Activated CD4-positive, alpha-beta T cell treated with anti-CD3 and anti-CD28 coated beads, Interleukin-2, amount 50 U/mL, for 48 hours (primary cell): ENCODE data around the gene SEMA6A.
A peak's percentile ranks its signal among the peaks of the same experiment; 100 is the strongest.

Experiments used
- DNase-seq, 2 experiments: peaks; one replicate each; pipeline ENCODE4 v3.0.0-alpha.2; 2020

The SEMA6A gene

GRCh38 chr5:116576053-116576713, 1.6 kb upstream of the SEMA6A start:
- peak; percentile 48 to 49 for DNase-seq

- peak; percentile 4 to 7 for DNase-seq
These were observed 866 bp upstream of the SEMA6A start for GRCh38 chr5:116575326-116576052.

GRCh38 chr5:116573702-116574366, 789 bp downstream of the SEMA6A start:
- peak in 1 of 2 experiments; percentile 5 for DNase-seq

GRCh38 chr5:116573279-116573701, 1.3 kb downstream of the SEMA6A start:
- peak; percentile 7 to 14 for DNase-seq

- DNase-seq = peak in 1 of 2 experiments; percentile 1
These were observed 2.0 kb downstream of the SEMA6A start for GRCh38 chr5:116572350-116573278.

GRCh38 chr5:116571568-116572349, 2.9 kb downstream of the SEMA6A start:
- no peak for DNase-seq

GRCh38 chr5:116569999-116570398, 4.6 kb downstream of the SEMA6A start:
- DNase-seq = no peak

- DNase-seq = no peak
These were observed 7.5 kb downstream of the SEMA6A start for GRCh38 chr5:116567106-116567505.

GRCh38 chr5:116566251-116566650, 8.4 kb downstream of the SEMA6A start:
- DNase-seq = no peak

GRCh38 chr5:116564756-116565490, 9.7 kb downstream of the SEMA6A start:
- DNase-seq = no peak

- no peak for DNase-seq
These were observed 10.3 kb downstream of the SEMA6A start for GRCh38 chr5:116564312-116564711.

- no peak for DNase-seq
These were observed 10.8 kb downstream of the SEMA6A start for GRCh38 chr5:116563736-116564308.

GRCh38 chr5:116562669-116563068, 12.0 kb downstream of the SEMA6A start:
- no peak for DNase-seq

GRCh38 chr5:116561658-116562057, 13.0 kb downstream of the SEMA6A start:
- no peak for DNase-seq

GRCh38 chr5:116559673-116560164, 14.9 kb downstream of the SEMA6A start:
- no peak for DNase-seq

- DNase-seq = no peak
These were observed 15.4 kb downstream of the SEMA6A start for GRCh38 chr5:116559239-116559638.

GRCh38 chr5:116557669-116558271, 16.9 kb downstream of the SEMA6A start:
- DNase-seq = no peak

GRCh38 chr5:116554764-116555163, 19.9 kb downstream of the SEMA6A start:
- no peak for DNase-seq

- DNase-seq = no peak
These were observed 21.3 kb downstream of the SEMA6A start for GRCh38 chr5:116553366-116553765.

- DNase-seq = no peak
These were observed 24.5 kb downstream of the SEMA6A start for GRCh38 chr5:116550082-116550481.
